ENCODE measurements around the gene DHCR24. TPM values are rescaled to one million over a fixed set of nuclear protein-coding genes. Genes with fewer than 3 reads are reported as not detected.

DHCR24 gene
- total RNA-seq, 2 donors from 2014 or later: 13.4 to 20.4 TPM

DNA sequence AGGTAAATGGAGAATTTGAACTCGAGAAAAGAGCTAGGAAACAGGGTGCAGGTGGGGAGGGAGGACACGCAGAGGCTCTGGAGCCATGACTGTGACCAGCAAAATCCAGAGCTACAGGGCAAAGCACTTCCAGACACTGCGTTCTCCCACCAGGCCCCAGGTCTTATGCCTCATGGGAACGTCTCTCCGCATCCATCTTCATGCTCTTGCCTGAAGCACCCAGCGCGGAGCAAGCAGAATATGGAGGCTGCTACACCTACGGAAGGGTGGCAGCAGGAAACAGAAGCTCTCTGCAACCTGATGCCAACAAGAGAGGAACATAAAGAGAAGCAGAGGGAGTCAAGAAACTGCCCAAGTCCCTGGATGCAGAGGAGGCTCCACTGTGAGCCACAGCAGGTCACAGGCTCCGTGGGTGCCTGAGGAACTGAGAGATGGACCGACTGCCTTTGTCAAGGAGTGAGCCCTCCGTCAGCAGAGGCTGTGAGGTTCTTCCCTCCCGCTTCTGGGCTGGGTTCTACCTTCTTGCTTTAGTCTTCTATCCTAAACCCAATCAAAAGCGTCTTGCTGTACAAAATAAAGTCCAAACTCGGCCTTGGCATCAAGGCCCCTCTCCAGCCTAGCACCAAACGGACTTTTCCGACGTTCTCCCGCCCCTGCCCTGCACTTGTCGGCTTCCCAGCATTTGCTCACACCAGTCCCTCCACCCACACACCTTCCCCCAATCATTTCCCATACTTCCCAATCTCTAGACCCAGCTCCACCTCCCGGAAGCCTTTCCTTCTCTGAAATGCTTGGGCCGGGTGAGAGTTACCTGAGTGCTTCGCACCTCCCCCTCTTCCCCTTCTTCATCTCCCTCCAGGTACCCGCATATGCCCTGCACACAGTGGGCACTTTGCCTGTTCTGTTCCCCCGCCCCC lies 930 bp downstream of the DHCR24 start:
- DNase-seq (ENCODE audit: low spot score): no peak
- peak overlapping the region in 1 of 2 donors; percentile 50 for H3K27ac ChIP-seq

DNA sequence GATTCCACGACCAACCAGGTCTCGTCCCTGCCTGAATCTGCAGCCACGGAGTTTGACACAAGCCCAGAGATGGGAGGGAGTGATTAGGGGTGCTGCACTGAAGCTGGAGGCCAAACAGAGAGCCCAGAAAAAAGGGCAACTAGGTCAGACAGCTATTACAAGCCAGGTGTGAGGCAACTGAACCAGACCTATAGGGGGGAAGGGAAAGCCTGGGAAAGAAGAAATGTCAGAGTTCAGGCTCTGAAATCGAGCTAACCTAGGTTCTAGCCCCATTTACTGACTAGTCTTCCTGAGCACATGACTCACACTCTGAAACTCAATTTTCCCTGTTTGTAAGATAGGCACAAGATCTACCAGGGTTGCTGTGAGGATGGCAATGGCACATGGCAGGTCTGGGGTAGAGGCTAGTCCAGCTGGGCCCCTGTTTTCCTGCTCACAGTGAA lies 1.7 kb downstream of the DHCR24 start:
- no peaks in the 10 kb centered on the region for H3K27me3 ChIP-seq
- peaks cover 0 to 15% of the 10 kb centered on the region in 2 donors for H3K4me1 ChIP-seq
- H3K9me3 ChIP-seq: no peaks in the 10 kb centered on the region
- TF ChIP-seq, protein P1, sequence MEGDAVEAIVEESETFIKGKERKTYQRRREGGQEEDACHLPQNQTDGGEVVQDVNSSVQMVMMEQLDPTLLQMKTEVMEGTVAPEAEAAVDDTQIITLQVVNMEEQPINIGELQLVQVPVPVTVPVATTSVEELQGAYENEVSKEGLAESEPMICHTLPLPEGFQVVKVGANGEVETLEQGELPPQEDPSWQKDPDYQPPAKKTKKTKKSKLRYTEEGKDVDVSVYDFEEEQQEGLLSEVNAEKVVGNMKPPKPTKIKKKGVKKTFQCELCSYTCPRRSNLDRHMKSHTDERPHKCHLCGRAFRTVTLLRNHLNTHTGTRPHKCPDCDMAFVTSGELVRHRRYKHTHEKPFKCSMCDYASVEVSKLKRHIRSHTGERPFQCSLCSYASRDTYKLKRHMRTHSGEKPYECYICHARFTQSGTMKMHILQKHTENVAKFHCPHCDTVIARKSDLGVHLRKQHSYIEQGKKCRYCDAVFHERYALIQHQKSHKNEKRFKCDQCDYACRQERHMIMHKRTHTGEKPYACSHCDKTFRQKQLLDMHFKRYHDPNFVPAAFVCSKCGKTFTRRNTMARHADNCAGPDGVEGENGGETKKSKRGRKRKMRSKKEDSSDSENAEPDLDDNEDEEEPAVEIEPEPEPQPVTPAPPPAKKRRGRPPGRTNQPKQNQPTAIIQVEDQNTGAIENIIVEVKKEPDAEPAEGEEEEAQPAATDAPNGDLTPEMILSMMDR (IDR thresholded peaks at IDR 0.05): no peak
- no peak overlapping the region for H3K4me3 ChIP-seq
- H3K36me3 ChIP-seq: no peaks in the 10 kb centered on the region
- DNase-seq (ENCODE audit: low spot score): no peak
- H3K27ac ChIP-seq: no peak overlapping the region

More for the DNA sequence above, 930 bp downstream of the DHCR24 start:
- TF ChIP-seq, protein P1 (IDR thresholded peaks at IDR 0.05): no peak
- H3K36me3 ChIP-seq: no peaks in the 10 kb centered on the region
- H3K4me1 ChIP-seq: peaks cover 0 to 15% of the 10 kb centered on the region in 2 donors
- no peaks in the 10 kb centered on the region for H3K9me3 ChIP-seq
- peak overlapping the region; percentile 61 to 79 for H3K4me3 ChIP-seq
- H3K27me3 ChIP-seq: no peaks in the 10 kb centered on the region

DNA sequence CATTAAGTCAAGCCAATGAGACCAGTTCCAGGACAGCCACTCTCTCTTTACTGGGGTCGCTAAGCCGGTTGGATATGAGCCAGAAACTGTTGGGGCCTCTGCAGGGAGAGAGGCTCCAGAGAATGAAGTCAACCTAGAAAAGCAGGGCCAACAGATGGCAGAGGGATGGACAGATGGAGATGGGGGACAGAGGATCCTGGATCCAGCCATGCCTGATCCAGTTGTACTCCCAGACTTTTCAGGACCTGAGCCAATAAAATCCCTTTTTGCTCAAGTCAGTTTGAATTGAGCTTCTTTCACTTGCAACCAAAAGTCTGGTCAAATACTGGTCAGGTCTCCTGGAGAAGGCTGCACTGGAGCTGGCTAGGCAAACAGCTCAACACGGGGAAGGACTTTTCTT lies 2.2 kb downstream of the DHCR24 start:
- H3K4me3 ChIP-seq: no peak overlapping the region
- H3K27ac ChIP-seq: no peak overlapping the region
- H3K27me3 ChIP-seq: no peaks in the 10 kb centered on the region
- peaks cover 0 to 15% of the 10 kb centered on the region in 2 donors for H3K4me1 ChIP-seq
- TF ChIP-seq, protein P1 (IDR thresholded peaks at IDR 0.05): no peak
- no peaks in the 10 kb centered on the region for H3K36me3 ChIP-seq
- DNase-seq (ENCODE audit: low spot score): no peak
- no peaks in the 10 kb centered on the region for H3K9me3 ChIP-seq

DNA sequence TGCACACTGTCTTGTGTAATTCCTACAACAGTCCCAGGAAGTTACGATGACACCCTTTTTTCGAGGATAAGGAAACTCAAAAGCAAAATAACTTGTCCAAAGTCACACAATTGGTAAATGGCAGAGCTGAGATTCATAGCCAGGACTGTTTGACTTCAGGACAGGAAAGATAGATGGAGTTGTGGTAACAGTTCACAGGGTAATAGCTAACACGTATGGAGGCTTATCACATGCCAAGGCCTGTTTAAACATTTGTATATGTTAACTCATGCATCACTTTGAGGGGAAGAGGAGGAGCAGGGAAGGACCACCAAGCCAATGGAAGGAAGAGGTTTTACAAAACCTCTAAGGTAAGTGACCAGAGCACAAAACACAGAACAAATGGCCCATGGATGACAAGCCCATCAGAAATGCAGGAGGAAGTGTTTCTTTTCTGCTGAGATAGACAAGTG lies 2.8 kb downstream of the DHCR24 start:
- no peak for DNase-seq (ENCODE audit: low spot score)
- H3K27me3 ChIP-seq: no peaks in the 10 kb centered on the region
- H3K27ac ChIP-seq: no peak overlapping the region
- TF ChIP-seq, protein P1 (IDR thresholded peaks at IDR 0.05): no peak
- no peak overlapping the region for H3K4me3 ChIP-seq
- no peaks in the 10 kb centered on the region for H3K9me3 ChIP-seq
- H3K4me1 ChIP-seq: peaks cover 0 to 15% of the 10 kb centered on the region in 2 donors
- no peaks in the 10 kb centered on the region for H3K36me3 ChIP-seq

DNA sequence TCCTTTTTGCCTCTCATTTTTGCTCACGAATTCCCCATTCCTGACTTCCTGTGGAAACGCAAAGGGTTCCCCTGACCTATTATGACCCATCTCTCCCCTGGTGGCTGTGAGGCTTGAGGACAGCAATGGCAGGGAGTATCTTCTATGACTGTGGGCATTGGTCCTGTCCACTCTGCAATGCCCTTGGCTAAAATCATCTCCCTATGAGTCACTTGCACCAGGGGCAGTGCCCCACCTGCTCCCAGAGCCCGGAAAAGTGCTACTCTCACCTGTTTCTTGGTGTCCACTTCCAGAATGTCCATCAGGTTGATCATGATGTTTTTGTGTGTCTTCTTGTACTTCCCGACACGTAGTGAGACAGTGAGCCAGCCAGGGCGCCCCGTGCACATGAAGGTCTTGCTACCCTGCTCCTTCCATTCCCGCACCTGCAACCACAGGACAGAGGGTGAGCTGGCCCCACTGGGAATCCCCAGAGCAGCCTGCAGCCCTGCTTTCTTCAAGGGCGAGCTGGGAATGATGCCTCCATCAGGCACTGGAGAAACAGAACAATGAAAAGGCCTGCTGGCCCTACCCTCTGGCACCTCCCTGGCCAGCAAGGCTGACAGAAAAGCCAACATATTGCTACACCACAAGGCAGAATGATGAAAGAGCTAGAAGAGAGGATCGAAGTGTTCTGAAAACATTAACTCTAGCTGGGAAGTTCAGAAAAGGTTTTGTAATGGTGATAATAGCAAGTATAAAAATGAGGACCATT lies 3.5 kb downstream of the DHCR24 start:
- TF ChIP-seq, protein P1 (IDR thresholded peaks at IDR 0.05): no peak
- no peak overlapping the region for H3K27ac ChIP-seq
- H3K36me3 ChIP-seq: no peaks in the 10 kb centered on the region
- H3K4me3 ChIP-seq: no peak overlapping the region
- H3K4me1 ChIP-seq: peaks cover 0 to 15% of the 10 kb centered on the region in 2 donors
- no peaks in the 10 kb centered on the region for H3K9me3 ChIP-seq
- DNase-seq (ENCODE audit: low spot score): no peak
- no peaks in the 10 kb centered on the region for H3K27me3 ChIP-seq

All from right atrium auricular region (tissue), 2 donors.